Activated naive CD8-positive, alpha-beta T cell treated with anti-CD3 and anti-CD28 coated beads, Interleukin-2, amount 10 ng/mL, durations not matched to agents 7 days and 5 days (primary cell): ENCODE measurements around the gene FAM32A. TPM values are rescaled to one million over a fixed set of nuclear protein-coding genes. Genes with fewer than 3 reads are reported as not detected.
A peak's percentile ranks its signal among the peaks of the same experiment; 100 is the strongest.

ENCODE experiments used
- ATAC-seq: fragments of 150-1000 bp; cut with Tn5 transposase; one replicate; pipeline ENCODE4 v1.10.0; 2021; ENCODE audit warnings: low read depth, moderate library complexity
- POLR2A ChIA-PET: fragments of 350-600 bp; sonication (Branson Sonifier 250); formaldehyde crosslinking; loops from one replicate; lab custom pipeline; 2021; ENCODE audit warnings: antibody characterized with exemption; lab: Charles Lee
- DNase-seq: peaks from one replicate; pipeline ENCODE4 v3.0.0; 2021
- H3K27ac Mint-ChIP-seq: one replicate; pipeline ENCODE4 v1.8.0; 2022; ENCODE audit warnings: mild to moderate bottlenecking, mixed read lengths
- H3K27me3 Mint-ChIP-seq: one replicate; pipeline ENCODE4 v1.8.0; 2022; ENCODE audit warnings: mild to moderate bottlenecking, moderate library complexity, mixed read lengths
- H3K36me3 Mint-ChIP-seq: one replicate; pipeline ENCODE4 v1.8.0; 2021; ENCODE audit warnings: mild to moderate bottlenecking, mixed read lengths
- H3K4me1 Mint-ChIP-seq: one replicate; pipeline ENCODE4 v1.8.0; 2021; ENCODE audit warnings: mixed read lengths
- H3K4me3 Mint-ChIP-seq: one replicate; pipeline ENCODE4 v1.8.0; 2022; ENCODE audit warnings: mild to moderate bottlenecking, moderate library complexity, mixed read lengths
- H3K9me3 Mint-ChIP-seq: one replicate; pipeline ENCODE4 v1.8.0; 2021; ENCODE audit warnings: mixed read lengths
- total RNA-seq, 2 experiments: library from RNA; stranded (reverse); gene quantifications; one replicate each; pipeline ENCODE4 v1.2.3, GENCODE V29; 2021

Gene FAM32A
- total RNA-seq, 2 experiments from 2014 or later = 61.4 to 63.4 TPM

DNA sequence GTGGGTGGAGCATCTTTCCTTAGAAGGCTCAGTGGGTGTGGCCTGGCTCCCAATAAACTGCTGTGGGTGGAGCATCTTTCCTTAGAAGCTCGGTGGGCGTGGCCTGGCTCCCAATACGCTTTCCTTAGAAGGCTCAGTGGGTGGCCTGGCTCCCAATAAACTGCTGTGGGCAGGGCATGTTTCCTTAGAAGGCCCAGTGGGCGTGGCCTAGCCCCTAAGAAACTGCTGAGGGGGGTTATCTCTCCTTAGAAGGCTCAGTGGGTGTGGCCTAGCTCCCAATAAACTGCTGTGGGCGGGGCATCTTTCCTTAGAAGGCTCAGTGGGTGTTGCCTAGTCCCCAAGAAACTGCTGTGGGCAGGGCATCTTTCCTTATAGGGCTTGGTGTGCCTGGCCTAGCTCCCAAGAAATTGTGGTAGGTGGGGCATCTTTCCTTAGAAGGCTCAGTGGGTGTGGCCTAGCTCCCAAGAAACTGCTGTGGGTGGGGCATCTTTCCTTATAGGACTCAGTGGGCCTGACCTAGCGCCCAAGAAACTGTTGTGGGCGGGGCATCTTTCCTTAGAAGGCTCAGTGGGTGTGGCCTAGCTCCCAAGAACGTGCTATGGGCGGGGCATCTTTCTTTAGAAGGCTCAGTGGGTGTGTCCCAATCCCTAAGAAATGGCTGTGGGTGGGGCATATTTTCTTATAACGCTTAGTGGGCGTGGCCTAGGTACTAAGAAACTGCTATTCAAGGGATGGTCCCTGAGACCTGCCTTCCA lies 31.5 kb upstream of the FAM32A start:
- DNase-seq (no peak), ATAC-seq (no peak)
- Mint-ChIP-seq H3K36me3 (peaks cover 60% of the 10 kb centered on the region), H3K27ac (no peak overlapping the region), H3K27me3 (no peaks in the 10 kb centered on the region), H3K4me1 (peaks cover 37% of the 10 kb centered on the region), H3K4me3 (no peak overlapping the region), H3K9me3 (no peaks in the 10 kb centered on the region)
- POLR2A ChIA-PET = interaction anchor here (0.5 to 4.0 kb wide), 3 partner anchors 9 to 214 kb away, joined by 3 to 30 read pairs (median 3); partner anchors contain the start of gene HSH2D

DNA sequence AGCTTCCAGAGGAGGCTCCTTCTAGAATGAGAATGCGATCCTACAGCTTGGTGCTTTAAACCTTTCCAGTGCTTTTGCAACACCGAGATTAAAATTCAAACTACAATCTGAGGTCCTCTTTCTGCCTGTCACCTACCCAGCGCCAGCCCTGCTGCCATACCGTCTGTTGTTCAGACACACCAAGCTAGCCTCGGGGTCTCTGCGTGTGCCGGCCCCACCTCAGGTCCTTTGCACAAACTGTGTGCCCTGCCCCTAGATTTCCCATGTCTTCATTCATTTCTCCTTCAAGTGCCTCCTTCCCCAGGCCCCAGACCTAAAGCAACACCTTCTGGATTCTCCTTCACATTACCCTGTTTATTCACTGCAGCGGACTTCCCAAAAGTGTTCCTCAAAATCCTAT lies 30.7 kb upstream of the FAM32A start:
- ATAC-seq (no peak), DNase-seq (no peak)
- Mint-ChIP-seq H3K4me1 (peaks cover 29% of the 10 kb centered on the region), H3K36me3 (peaks cover 52% of the 10 kb centered on the region), H3K4me3 (no peak overlapping the region), H3K27me3 (no peaks in the 10 kb centered on the region), H3K27ac (peak overlapping the region; percentile 2), H3K9me3 (no peaks in the 10 kb centered on the region)
- POLR2A ChIA-PET = interaction anchor here (1.1 to 4.0 kb wide), 2 partner anchors 10 to 77 kb away, joined by 3 to 30 read pairs; partner anchors contain the start of gene HSH2D

GRCh38 chr19:16155128-16155527 lies 30.1 kb upstream of the FAM32A start:
- Mint-ChIP-seq H3K4me3 (no peak overlapping the region), H3K36me3 (peaks cover 50% of the 10 kb centered on the region), H3K27ac (peak overlapping the region; percentile 9), H3K27me3 (no peaks in the 10 kb centered on the region), H3K4me1 (peaks cover 26% of the 10 kb centered on the region), H3K9me3 (no peaks in the 10 kb centered on the region)
- ATAC-seq = no peak
- DNase-seq = no peak
- POLR2A ChIA-PET = interaction anchor here (1.1 to 4.0 kb wide), 2 partner anchors 11 to 77 kb away, joined by 3 to 30 read pairs; partner anchors contain the start of gene HSH2D

DNA sequence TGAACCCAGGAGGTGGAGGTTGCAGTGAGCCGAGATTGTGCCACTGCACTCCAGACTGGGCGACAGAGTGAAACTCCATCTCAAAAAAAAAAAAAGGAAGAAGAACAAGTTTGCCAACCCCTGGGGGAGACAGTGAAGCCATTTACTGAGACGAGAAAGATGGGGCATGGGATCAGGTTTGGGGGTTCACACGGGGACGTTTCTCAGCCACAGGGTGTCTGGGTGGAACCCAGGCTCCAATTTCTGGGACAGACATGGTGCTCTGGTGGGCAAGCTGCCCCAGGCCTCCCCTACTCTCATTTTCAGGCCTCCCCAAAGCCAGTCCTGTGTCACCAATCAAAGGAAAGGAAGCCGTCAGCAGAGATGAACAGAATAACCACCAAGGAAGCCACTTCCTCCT lies 28.3 kb upstream of the FAM32A start:
- H3K9me3 Mint-ChIP-seq = no peaks in the 10 kb centered on the region
- H3K4me1 Mint-ChIP-seq = peaks cover 33% of the 10 kb centered on the region
- no peak for DNase-seq
- peaks cover 47% of the 10 kb centered on the region for H3K36me3 Mint-ChIP-seq
- H3K4me3 Mint-ChIP-seq = no peak overlapping the region
- POLR2A ChIA-PET = interaction anchor here (1.1 to 1.3 kb wide), 4 partner anchors 13 to 86 kb away, joined by 3 to 7 read pairs (median 4); partner anchors contain the start of gene HSH2D
- H3K27me3 Mint-ChIP-seq = no peaks in the 10 kb centered on the region
- H3K27ac Mint-ChIP-seq = peak overlapping the region; percentile 42
- ATAC-seq = no peak

DNA sequence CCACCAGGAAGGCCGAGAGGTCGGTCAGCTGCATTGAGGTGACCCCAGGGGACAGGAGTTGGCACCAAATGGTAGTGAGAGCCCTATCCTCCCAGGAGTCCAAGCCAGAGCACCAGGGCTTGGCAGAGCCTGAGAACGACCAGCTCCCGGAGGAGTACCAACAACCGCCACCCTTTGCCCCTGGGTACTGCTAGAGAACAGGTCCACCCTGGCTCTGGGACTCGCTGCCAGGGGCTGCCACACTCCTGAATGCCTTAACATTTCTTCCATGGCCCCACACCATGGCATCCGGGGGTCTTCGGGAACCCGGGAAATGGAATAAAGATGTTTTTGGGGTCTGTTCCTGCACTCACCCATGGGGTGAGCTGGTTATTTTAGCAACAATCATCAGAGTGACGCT lies 27.6 kb upstream of the FAM32A start:
- Mint-ChIP-seq H3K9me3 (no peaks in the 10 kb centered on the region), H3K27ac (no peak overlapping the region), H3K4me1 (peaks cover 34% of the 10 kb centered on the region), H3K27me3 (no peaks in the 10 kb centered on the region), H3K36me3 (peaks cover 44% of the 10 kb centered on the region), H3K4me3 (no peak overlapping the region)
- no peak for DNase-seq
- POLR2A ChIA-PET = interaction anchor here (0.6 to 1.5 kb wide), 6 partner anchors 8 to 316 kb away, joined by 3 to 7 read pairs (median 3); partner anchors contain the start of gene HSH2D
- ATAC-seq = no peak

- Mint-ChIP-seq H3K27ac (no peak overlapping the region), H3K36me3 (peaks cover 26% of the 10 kb centered on the region), H3K4me3 (no peak overlapping the region), H3K27me3 (no peaks in the 10 kb centered on the region), H3K4me1 (peaks cover 28% of the 10 kb centered on the region), H3K9me3 (no peaks in the 10 kb centered on the region)
- ATAC-seq (no peak), DNase-seq (no peak)
- POLR2A ChIA-PET = interaction anchor here (0.7 to 3.6 kb wide), 6 partner anchors 10 to 166 kb away, joined by 3 to 31 read pairs (median 4); partner anchors contain the start of gene HSH2D
Observed at GRCh38 chr19:16159655-16160054, 25.6 kb upstream of the FAM32A start.

DNA sequence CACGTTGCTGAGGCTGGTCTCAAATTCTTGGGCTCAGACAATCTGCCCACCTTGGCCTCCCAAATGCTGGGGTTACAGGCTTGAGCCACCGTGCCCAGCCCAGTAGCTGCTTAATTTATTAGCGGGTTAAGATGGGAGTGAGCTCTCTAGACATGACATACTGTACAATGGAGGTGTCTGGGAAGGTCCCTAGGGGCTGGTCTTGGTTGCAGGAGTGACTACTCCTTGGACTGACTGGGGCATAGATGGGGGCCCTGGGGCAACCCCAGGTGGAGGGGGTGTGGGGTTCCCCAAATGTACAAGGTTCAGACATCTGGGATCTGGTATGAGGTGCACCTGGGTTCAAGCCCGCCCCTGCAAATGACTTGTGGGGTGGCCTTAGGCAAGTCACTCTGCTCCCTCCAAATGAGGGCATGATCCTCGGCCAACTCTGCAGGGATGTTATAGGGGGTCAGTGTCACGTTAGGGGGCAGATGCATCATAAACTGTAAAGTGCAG lies 24.7 kb upstream of the FAM32A start:
- H3K36me3 Mint-ChIP-seq = peaks cover 18% of the 10 kb centered on the region
- H3K27me3 Mint-ChIP-seq = no peaks in the 10 kb centered on the region
- POLR2A ChIA-PET = interaction anchor here (0.7 to 3.6 kb wide), 6 partner anchors 11 to 98 kb away, joined by 3 to 31 read pairs (median 5); partner anchors contain the start of gene HSH2D
- H3K4me1 Mint-ChIP-seq = peaks cover 20% of the 10 kb centered on the region
- no peaks in the 10 kb centered on the region for H3K9me3 Mint-ChIP-seq
- H3K27ac Mint-ChIP-seq = peak overlapping the region; percentile 30
- DNase-seq = no peak
- H3K4me3 Mint-ChIP-seq = no peak overlapping the region
- peak; percentile 22 for ATAC-seq

- Mint-ChIP-seq H3K36me3 (peaks cover 15% of the 10 kb centered on the region), H3K4me3 (no peak overlapping the region), H3K4me1 (peaks cover 20% of the 10 kb centered on the region), H3K9me3 (no peaks in the 10 kb centered on the region), H3K27me3 (no peaks in the 10 kb centered on the region), H3K27ac (peak overlapping the region; percentile 34)
- ATAC-seq (peak; percentile 45), DNase-seq (no peak)
- POLR2A ChIA-PET = interaction anchor here (1.3 to 3.6 kb wide), 4 partner anchors 12 to 99 kb away, joined by 3 to 31 read pairs (median 4); partner anchors contain the start of gene HSH2D
Observed at GRCh38 chr19:16160943-16161560, 24.2 kb upstream of the FAM32A start.

GRCh38 chr19:16161840-16162239 lies 23.4 kb upstream of the FAM32A start:
- no peaks in the 10 kb centered on the region for H3K27me3 Mint-ChIP-seq
- H3K4me3 Mint-ChIP-seq = no peak overlapping the region
- ATAC-seq (no peak), DNase-seq (no peak)
- peaks cover 17% of the 10 kb centered on the region for H3K4me1 Mint-ChIP-seq
- H3K27ac Mint-ChIP-seq = no peak overlapping the region
- H3K9me3 Mint-ChIP-seq = no peaks in the 10 kb centered on the region
- POLR2A ChIA-PET = interaction anchor here (0.6 to 3.6 kb wide), 3 partner anchors 8 to 19 kb away, joined by 3 to 31 read pairs (median 3); partner anchors contain the start of gene HSH2D
- peaks cover 9% of the 10 kb centered on the region for H3K36me3 Mint-ChIP-seq

DNA sequence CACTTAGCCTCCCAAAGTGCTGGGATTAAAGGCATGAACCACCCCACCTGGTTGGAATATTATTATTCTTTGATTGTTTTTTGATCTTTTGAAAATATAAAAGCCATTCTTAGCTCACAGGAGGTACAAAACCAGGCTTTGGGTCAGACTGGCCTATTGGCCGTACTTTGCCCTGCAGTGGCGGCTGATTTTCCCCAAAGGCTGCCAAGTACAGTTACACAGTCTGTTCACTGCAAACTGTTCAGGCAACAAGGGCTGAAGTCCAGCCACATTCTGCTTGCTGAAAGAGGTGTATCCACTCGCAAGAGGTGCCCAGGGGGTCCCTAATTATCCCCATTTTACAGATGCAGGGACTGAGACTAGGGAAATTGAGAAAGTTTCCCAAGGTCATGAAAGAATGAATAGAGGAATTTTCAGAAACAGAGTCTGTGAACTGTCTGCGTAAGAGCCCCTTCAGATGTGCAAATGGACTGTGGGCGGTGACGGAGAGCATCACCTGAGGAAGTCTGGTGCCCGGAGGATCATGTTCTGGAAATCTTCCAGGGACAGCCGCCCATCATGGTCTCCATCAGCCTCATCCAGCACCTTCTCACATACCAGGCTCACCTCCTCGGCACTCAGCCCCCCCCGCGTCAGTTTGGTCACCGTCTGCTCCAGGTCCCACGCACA lies 20.9 kb upstream of the FAM32A start:
- H3K4me1 Mint-ChIP-seq = peaks cover 20% of the 10 kb centered on the region
- H3K27ac Mint-ChIP-seq = no peak overlapping the region
- H3K27me3 Mint-ChIP-seq = no peaks in the 10 kb centered on the region
- no peak overlapping the region for H3K4me3 Mint-ChIP-seq
- ATAC-seq (no peak), DNase-seq (no peak)
- POLR2A ChIA-PET = interaction anchor here (0.7 kb wide), 1 partner anchor 67 kb away, joined by 5 read pairs; no protein-coding TSS in a partner anchor
- no peaks in the 10 kb centered on the region for H3K9me3 Mint-ChIP-seq
- H3K36me3 Mint-ChIP-seq = no peaks in the 10 kb centered on the region

- Mint-ChIP-seq H3K27ac (no peak overlapping the region), H3K4me3 (no peak overlapping the region), H3K36me3 (no peaks in the 10 kb centered on the region), H3K27me3 (no peaks in the 10 kb centered on the region), H3K4me1 (peaks cover 10% of the 10 kb centered on the region), H3K9me3 (no peaks in the 10 kb centered on the region)
- DNase-seq = no peak
- ATAC-seq = no peak
- POLR2A ChIA-PET = interaction anchor here (0.7 to 1.0 kb wide), 2 partner anchors 8 to 93 kb away, joined by 3 to 4 read pairs; no protein-coding TSS in a partner anchor
Observed at GRCh38 chr19:16166417-16166816, 18.8 kb upstream of the FAM32A start.

DNA sequence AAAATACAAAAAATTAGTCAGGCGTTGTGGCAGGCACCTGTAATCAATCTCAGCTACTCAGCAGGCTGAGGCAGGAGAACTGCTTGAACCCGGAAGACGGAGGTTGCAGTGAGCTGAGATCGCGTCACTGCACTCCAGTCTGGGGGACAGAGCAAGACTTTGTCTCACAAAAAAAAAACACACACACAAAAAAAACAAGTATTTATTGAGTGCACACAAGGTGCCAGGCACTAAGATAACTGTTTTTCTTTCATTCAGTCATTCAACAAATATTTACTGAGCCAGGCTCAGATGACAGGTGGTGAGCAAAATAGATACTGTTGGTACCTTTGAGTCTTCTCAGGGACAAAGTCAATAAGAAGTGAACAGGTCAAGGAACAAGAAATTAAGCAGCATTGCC lies 18.2 kb upstream of the FAM32A start:
- Mint-ChIP-seq H3K27me3 (no peaks in the 10 kb centered on the region), H3K4me3 (no peak overlapping the region), H3K9me3 (no peaks in the 10 kb centered on the region), H3K36me3 (no peaks in the 10 kb centered on the region), H3K27ac (no peak overlapping the region), H3K4me1 (peaks cover 6% of the 10 kb centered on the region)
- DNase-seq = no peak
- POLR2A ChIA-PET = interaction anchor here (0.7 to 1.0 kb wide), 2 partner anchors 8 to 93 kb away, joined by 3 to 4 read pairs; no protein-coding TSS in a partner anchor
- ATAC-seq = no peak
